SK-N-SH treated with all-trans-retinoic acid at 6 μM for 48 hours (cell line): ENCODE results near the gene PIGS.

Experiments used
- ATAC-seq: fragments of 200-7000 bp; cut with Tn5 transposase; 3 replicates; pipeline ENCODE4 v1.9.1; 2020; ENCODE audit warnings: mild to moderate bottlenecking, moderate library complexity
- BACH2 ChIP-seq: fragments of 250-450 bp; sonication (Bioruptor Pico); IDR thresholded peaks from 2 replicates; pipeline ENCODE4 v1.9.0; 2021; ENCODE audit warnings: mild to moderate bottlenecking, borderline replicate concordance
- CSDC2 ChIP-seq: fragments of 250-450 bp; sonication (Bioruptor Pico); IDR thresholded peaks from 2 replicates; pipeline ENCODE4 v1.5.0; 2020; ENCODE audit warnings: mild to moderate bottlenecking, moderate library complexity
- CSRNP3 ChIP-seq: fragments of 250-450 bp; sonication (Bioruptor Pico); IDR thresholded peaks from 2 replicates; pipeline ENCODE4 v1.5.1; 2021; ENCODE audit warnings: mild to moderate bottlenecking, moderate library complexity
- ESRRG ChIP-seq: fragments of 250-450 bp; sonication (Bioruptor Pico); IDR thresholded peaks from 2 replicates; pipeline ENCODE4 v1.6.1; 2021; ENCODE audit warnings: mild to moderate bottlenecking
- GLIS3 ChIP-seq: fragments of 250-450 bp; sonication (Bioruptor Pico); IDR thresholded peaks from 2 replicates; pipeline ENCODE4 v1.5.0; 2020; ENCODE audit warnings: mild to moderate bottlenecking, moderate library complexity
- ISL1 ChIP-seq: fragments of 250-450 bp; sonication (Bioruptor Pico); IDR thresholded peaks from 2 replicates; pipeline ENCODE4 v2.1.2; 2022; ENCODE audit warnings: mild to moderate bottlenecking, moderate library complexity
- OSR1 ChIP-seq: fragments of 250-450 bp; sonication (Bioruptor Pico); IDR thresholded peaks from 2 replicates; pipeline ENCODE4 v1.8.0; 2022; ENCODE audit warnings: moderate library complexity, mild to moderate bottlenecking, inconsistent platforms
- PATZ1 ChIP-seq: fragments of 250-450 bp; sonication (Bioruptor Pico); IDR thresholded peaks from 2 replicates; pipeline ENCODE4 v1.8.0; 2020; ENCODE audit warnings: mild to moderate bottlenecking, moderate library complexity, borderline replicate concordance
- POU6F1 ChIP-seq: fragments of 250-450 bp; sonication (Bioruptor Pico); IDR thresholded peaks from 2 replicates; pipeline ENCODE4 v1.8.0; 2021; ENCODE audit warnings: low read depth, mild to moderate bottlenecking, moderate library complexity, borderline replicate concordance
- PPARA ChIP-seq: fragments of 250-450 bp; sonication (Bioruptor Pico); IDR thresholded peaks from 2 replicates; pipeline ENCODE4 v1.5.0; 2020; ENCODE audit warnings: mild to moderate bottlenecking, borderline replicate concordance
- RARB ChIP-seq: fragments of 250-450 bp; sonication (Bioruptor Pico); IDR thresholded peaks from 2 replicates; pipeline ENCODE4 v1.8.0; 2021; ENCODE audit warnings: mild to moderate bottlenecking, moderate library complexity
- SNAI2 ChIP-seq: fragments of 250-450 bp; sonication (Bioruptor Pico); IDR thresholded peaks from 2 replicates; pipeline ENCODE4 v1.5.0; 2020; ENCODE audit warnings: mild to moderate bottlenecking, moderate library complexity
- TCF4 ChIP-seq: fragments of 250-450 bp; sonication (Bioruptor Pico); IDR thresholded peaks from 2 replicates; pipeline ENCODE4 v1.8.0; 2021; ENCODE audit warnings: mild to moderate bottlenecking, moderate library complexity, borderline replicate concordance
- TOX ChIP-seq: fragments of 250-450 bp; sonication (Bioruptor Pico); IDR thresholded peaks from 2 replicates; pipeline ENCODE4 v1.8.0; 2021; ENCODE audit warnings: mild to moderate bottlenecking, moderate library complexity, borderline replicate concordance
- TSHZ2 ChIP-seq: fragments of 250-450 bp; sonication (Bioruptor Pico); IDR thresholded peaks from 2 replicates; pipeline ENCODE4 v1.5.0; 2020; ENCODE audit warnings: mild to moderate bottlenecking, moderate library complexity
- ZC3H10 ChIP-seq: fragments of 250-450 bp; sonication (Bioruptor Pico); IDR thresholded peaks from 2 replicates; pipeline ENCODE4 v1.5.1; 2021; ENCODE audit warnings: mild to moderate bottlenecking, moderate library complexity
- ZFP3 ChIP-seq: fragments of 250-450 bp; sonication (Bioruptor Pico); IDR thresholded peaks from 2 replicates; pipeline ENCODE4 v1.5.0; 2020; ENCODE audit warnings: mild to moderate bottlenecking, moderate library complexity
- ZFP30 ChIP-seq: fragments of 450-650 bp; formaldehyde crosslinking; IDR thresholded peaks from 2 replicates; pipeline ENCODE4 v1.5.0; 2022; ENCODE audit warnings: mild to moderate bottlenecking, moderate library complexity
- ZNF565 ChIP-seq: fragments of 450-650 bp; formaldehyde crosslinking; conservative IDR thresholded peaks from 2 replicates; pipeline ENCODE4 v1.5.0; 2020; ENCODE audit warnings: low read depth, mild to moderate bottlenecking, moderate library complexity
- ZNF70 ChIP-seq: fragments of 450-650 bp; formaldehyde crosslinking; IDR thresholded peaks from 2 replicates; pipeline ENCODE4 v1.5.0; 2020; ENCODE audit warnings: mild to moderate bottlenecking, moderate library complexity
- ZNF8 ChIP-seq: fragments of 450-650 bp; formaldehyde crosslinking; IDR thresholded peaks from 2 replicates; pipeline ENCODE4 v1.5.0; 2020; ENCODE audit warnings: mild to moderate bottlenecking, moderate library complexity
- TF ChIP-seq, protein P1 (sequence below): fragments of 250-450 bp; sonication (Bioruptor Pico); IDR thresholded peaks from 2 replicates; pipeline ENCODE4 v1.5.1; 2020; ENCODE audit warnings: low read depth, mild to moderate bottlenecking, moderate library complexity

Gene PIGS

DNA sequence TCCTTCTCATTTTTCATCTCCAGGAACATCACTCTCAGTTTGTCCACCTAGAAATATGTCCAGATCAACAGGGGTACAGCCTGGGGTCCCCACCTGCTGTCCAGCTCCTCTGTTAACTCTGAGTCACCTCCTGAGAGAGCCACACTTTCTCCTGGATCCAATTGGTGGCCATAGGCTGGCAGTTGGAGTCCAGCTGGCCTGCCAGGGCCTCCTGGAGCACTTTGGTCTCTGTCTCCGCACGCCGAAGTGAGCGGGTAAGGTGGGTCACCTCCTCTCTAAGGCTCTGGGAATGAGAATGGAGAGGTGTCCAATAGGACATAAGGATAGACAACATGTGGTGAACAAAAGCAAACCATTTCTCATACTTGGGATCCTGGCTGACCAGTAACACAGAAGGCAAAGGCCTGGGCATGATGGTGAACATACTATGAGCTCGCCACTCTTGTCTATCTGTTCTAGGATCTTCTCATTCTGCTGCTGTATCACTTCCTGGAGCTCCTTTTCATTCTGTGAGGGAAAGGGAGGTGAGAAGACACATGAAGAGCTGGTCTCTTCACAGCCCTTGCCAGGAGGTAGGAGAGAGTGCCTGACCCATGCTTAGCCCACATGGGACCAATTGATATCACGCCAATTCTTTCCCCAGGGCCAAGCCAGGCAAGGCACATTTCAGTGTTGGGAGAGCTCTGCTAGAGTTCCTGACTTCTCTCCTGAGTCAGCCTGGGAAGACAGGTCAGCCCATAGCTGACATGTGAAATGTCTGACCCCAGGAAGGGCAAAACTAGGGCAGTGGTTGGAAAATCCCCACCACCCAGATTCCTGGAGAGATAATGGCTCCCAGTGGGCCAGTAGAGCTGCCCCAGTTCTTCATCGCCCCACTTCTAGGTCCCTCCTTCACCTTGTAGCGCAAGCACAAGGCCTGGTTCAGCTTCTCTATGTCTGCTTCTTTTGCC is 7.2 kb upstream of the PIGS start:
- no peak for TF ChIP-seq ZNF70
- TF ChIP-seq RARB (CRISPR knock-in tag): no peak
- TF ChIP-seq SNAI2 (CRISPR knock-in tag): no peak
- no peak for TF ChIP-seq BACH2 (CRISPR knock-in tag)
- no peak for TF ChIP-seq GLIS3 (CRISPR knock-in tag)
- TF ChIP-seq ZFP30 (CRISPR knock-in tag): no peak
- TF ChIP-seq PPARA (CRISPR knock-in tag): no peak
- TF ChIP-seq, protein P1, sequence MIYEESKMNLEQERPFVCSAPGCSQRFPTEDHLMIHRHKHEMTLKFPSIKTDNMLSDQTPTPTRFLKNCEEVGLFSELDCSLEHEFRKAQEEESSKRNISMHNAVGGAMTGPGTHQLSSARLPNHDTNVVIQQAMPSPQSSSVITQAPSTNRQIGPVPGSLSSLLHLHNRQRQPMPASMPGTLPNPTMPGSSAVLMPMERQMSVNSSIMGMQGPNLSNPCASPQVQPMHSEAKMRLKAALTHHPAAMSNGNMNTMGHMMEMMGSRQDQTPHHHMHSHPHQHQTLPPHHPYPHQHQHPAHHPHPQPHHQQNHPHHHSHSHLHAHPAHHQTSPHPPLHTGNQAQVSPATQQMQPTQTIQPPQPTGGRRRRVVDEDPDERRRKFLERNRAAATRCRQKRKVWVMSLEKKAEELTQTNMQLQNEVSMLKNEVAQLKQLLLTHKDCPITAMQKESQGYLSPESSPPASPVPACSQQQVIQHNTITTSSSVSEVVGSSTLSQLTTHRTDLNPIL (CRISPR knock-in tag): no peak
- TF ChIP-seq ZNF8 (CRISPR knock-in tag): no peak
- TF ChIP-seq ZC3H10 (CRISPR knock-in tag): no peak
- no peak for TF ChIP-seq ESRRG (CRISPR knock-in tag)
- no peak for TF ChIP-seq ISL1
- TF ChIP-seq OSR1 (CRISPR knock-in tag): no peak
- no peak for ATAC-seq

DNA sequence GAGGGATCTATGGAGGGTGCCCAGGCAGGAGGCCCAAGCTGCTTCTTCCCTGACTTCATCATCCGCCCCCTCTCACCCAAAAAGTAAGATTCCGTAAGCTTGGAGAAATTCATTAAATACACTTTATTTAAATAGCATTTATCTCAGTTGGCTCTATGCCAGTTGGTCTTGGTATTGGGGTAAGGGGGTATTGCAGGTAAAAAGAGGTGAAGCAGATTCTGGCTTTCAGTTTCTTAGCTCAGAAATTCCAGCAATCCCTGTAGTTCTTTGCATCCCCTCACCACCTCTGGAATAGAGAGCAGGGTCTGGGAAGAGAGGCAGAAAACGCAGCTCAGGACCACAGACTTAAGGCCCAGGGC is 6.1 kb upstream of the PIGS start:
- ATAC-seq: no peak
- no peak for TF ChIP-seq TSHZ2 (CRISPR knock-in tag)
- TF ChIP-seq ZFP3 (CRISPR knock-in tag): no peak
- no peak for TF ChIP-seq SNAI2 (CRISPR knock-in tag)
- no peak for TF ChIP-seq ZNF70
- no peak for TF ChIP-seq TOX
- no peak for TF ChIP-seq PATZ1 (CRISPR knock-in tag)
- no peak for TF ChIP-seq GLIS3 (CRISPR knock-in tag)
- no peak for TF ChIP-seq CSRNP3
- TF ChIP-seq POU6F1: no peak
- TF ChIP-seq TCF4 (CRISPR knock-in tag): no peak
- no peak for TF ChIP-seq ZNF565 (CRISPR knock-in tag)
- TF ChIP-seq CSDC2 (CRISPR knock-in tag): no peak
- no peak for TF ChIP-seq ZFP30 (CRISPR knock-in tag)
- TF ChIP-seq, protein P1 (CRISPR knock-in tag): no peak
- TF ChIP-seq ZNF8 (CRISPR knock-in tag): no peak
- no peak for TF ChIP-seq OSR1 (CRISPR knock-in tag)
- TF ChIP-seq BACH2 (CRISPR knock-in tag): no peak
- TF ChIP-seq ZC3H10 (CRISPR knock-in tag): no peak
- no peak for TF ChIP-seq PPARA (CRISPR knock-in tag)
